ENCODE results near the gene GOPC.
"Not testable (repeated sequence)": the region's sequence is repeated elsewhere in the genome, so short reads cannot be mapped to it uniquely, and the experiment has no call there.

Gene GOPC

DNA sequence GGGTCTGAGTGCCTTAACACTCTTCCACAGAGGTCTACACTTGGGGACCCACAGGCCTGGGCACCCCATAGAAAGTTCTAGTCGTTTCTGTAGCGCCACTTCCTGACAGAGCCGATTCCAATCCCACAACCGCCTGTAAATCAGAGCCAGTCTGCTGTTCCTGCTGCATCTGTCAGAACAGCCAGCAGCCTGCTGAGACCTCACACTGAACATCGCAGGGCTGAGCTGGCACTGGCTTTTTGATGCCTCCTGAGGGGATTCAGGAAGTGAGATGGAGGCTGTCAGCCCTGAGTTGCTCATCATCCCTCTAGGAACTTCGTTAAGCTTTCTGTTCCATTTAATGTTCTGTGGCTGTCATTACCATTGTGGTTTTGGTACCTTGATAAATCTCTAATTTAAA lies 71.0 kb downstream of the GOPC start:
- H3K9me3 ChIP-seq (ENCODE audit: control insufficient read depth, low read length), result no peaks in the 10 kb centered on the region
- peak overlapping the region; percentile 55 for H3K9ac ChIP-seq (ENCODE audit: low read length)
- H3K36me3 ChIP-seq (ENCODE audit: control insufficient read depth, insufficient read depth, low read length, severe bottlenecking), result peaks cover 8% of the 10 kb centered on the region
- H3K4me3 ChIP-seq (ENCODE audit: low read length), result peak overlapping the region; percentile 59
- peaks cover 22% of the 10 kb centered on the region for H3K4me1 ChIP-seq (ENCODE audit: control insufficient read depth, insufficient read depth, low read length)
- no peaks in the 10 kb centered on the region for H3K27me3 ChIP-seq (replicated peaks; ENCODE audit: control insufficient read depth, insufficient read depth, low read length)
- peak; percentile 24 for DNase-seq (ENCODE audit: low read depth)

DNA sequence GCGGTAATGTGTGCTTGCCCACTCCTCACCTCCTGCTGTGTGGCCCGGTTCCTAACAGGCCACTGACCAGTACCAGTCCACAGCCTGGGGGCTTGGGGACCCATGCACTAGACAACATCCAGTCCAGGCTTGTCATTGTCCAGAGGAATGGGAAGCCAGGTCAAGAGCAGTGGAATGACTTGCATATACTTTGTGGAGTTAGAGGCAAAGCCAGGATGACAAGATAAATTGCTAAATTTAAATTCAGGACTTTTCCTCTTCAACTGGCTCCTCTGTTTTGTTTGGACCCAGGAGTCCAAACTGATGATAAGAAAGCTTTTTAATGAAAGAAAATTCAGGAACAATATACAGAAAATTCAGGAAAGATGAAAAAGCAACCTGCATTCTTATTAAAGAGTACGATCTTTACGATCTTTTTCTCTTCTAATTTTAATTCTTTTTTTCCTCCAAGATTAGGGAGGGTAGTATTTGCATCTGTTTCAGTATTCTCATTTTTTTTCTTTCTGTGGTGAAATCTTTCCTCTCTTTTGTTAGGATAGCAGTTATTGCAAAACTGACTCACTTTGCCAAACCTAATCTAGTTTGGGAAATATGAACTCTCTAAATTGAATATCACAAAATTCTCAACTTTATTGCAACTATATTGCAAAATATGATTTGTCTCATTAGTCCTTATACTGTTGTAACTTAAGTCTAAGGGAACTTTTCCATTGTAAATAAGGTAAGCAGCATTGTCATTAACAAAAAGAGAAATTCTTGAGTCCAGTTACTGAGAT lies 71.7 kb downstream of the GOPC start:
- H3K4me3 ChIP-seq (ENCODE audit: low read length), result peak overlapping the region; percentile 59
- H3K36me3 ChIP-seq (ENCODE audit: control insufficient read depth, insufficient read depth, low read length, severe bottlenecking), result peaks cover 11% of the 10 kb centered on the region
- H3K9me3 ChIP-seq (ENCODE audit: control insufficient read depth, low read length), result no peaks in the 10 kb centered on the region
- H3K4me1 ChIP-seq (ENCODE audit: control insufficient read depth, insufficient read depth, low read length), result peaks cover 22% of the 10 kb centered on the region
- peak overlapping the region; percentile 55 for H3K9ac ChIP-seq (ENCODE audit: low read length)
- peak; percentile 82 for DNase-seq (ENCODE audit: low read depth)
- no peaks in the 10 kb centered on the region for H3K27me3 ChIP-seq (replicated peaks; ENCODE audit: control insufficient read depth, insufficient read depth, low read length)

DNA sequence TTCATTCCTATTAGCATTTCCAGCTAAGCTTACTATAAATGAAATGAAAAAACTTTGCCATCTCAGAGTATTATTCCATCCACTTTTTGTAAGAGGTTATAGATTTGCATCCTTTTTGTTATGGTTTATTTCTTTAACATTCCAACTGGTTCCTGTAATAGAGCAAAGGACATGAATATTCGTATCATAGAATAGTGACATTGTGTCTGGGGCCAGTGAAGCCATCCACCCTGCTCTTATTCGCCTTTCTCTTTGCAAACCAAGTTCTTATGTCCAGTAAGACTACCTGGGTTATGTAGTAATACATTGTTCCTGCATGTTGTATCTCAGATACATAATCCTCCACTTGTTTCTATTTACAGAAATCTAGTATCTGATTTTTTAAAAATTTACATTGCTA lies 76.7 kb downstream of the GOPC start:
- H3K4me3 ChIP-seq (ENCODE audit: low read length), result no peak overlapping the region
- H3K27me3 ChIP-seq (replicated peaks; ENCODE audit: control insufficient read depth, insufficient read depth, low read length), result no peaks in the 10 kb centered on the region
- H3K9me3 ChIP-seq (ENCODE audit: control insufficient read depth, low read length), result no peaks in the 10 kb centered on the region
- peaks cover 7% of the 10 kb centered on the region for H3K4me1 ChIP-seq (ENCODE audit: control insufficient read depth, insufficient read depth, low read length)
- no peak for DNase-seq (ENCODE audit: low read depth)
- peaks cover 9% of the 10 kb centered on the region for H3K36me3 ChIP-seq (ENCODE audit: control insufficient read depth, insufficient read depth, low read length, severe bottlenecking)
- H3K9ac ChIP-seq (ENCODE audit: low read length), result no peak overlapping the region

DNA sequence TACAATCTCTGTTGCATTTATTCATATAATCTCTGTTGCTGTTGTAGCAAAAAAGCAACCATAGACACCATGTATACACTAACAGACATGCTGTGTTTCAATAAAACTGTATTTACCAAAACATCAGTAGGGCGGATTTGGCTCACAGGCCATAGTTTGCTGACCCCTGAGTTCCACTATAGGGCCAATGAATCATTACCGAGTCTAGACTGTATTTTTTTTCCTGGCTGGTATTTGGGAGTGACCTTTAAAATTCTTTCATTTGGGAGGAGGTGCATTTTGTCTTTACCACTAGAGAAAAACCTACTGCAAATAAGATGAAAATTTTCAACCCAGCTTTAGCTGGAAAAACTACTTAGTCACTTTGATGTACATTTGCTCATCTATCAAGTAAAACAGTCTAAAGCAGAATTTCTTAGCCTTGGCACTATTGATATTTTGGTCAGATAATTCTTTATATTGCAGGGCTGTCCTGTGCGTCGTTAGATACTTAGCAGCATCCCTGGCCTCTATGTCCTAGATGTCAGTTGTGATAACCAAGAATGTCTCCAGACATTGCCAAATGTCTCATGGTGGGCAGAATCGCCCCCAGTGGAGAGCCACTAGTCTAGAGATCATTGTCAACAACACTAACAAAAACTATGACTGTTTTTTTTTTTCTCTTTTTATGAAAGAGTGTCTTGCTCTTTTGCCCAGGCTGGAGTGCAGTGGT lies 80.4 kb downstream of the GOPC start:
- DNase-seq (ENCODE audit: low read depth), result peak; percentile 38
- H3K4me3 ChIP-seq (ENCODE audit: low read length), result no peak overlapping the region

DNA sequence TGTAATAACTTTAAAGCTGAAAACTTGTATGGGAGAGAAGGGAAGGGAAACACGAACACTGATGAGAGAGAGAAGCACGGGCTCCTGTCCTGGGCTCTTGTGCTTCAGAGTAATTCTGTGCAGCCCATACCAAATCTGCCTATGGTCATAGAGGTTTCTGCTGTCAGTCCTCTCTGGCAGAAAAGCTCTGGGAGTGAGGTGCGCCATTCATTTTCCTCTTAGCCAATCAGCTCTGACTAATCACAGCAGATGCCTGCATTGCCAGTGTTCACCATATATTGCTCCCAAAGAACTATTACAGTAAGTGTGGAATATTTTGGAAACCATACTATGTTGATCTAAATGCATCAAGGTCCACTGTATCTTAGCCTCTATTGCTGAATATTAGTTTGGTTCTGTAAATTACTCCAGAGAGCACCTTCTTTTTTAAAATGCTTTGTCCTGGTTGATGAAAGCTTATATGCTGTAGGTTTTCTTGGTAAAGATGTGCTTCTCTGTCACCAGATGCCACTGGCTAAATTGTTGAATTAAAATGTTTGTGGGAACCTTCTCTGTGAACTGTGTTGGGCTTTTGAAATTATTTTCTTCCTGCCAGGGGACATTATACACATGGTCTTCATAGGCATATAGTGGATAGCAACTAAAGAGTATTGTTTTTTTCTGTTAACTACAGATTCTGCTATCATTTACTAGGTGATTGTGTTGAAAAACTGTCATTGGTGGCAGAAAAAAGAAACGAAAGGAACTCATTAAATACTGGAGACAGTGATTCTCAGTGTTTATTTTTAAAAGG lies 81.5 kb downstream of the GOPC start:
- H3K9ac ChIP-seq (ENCODE audit: low read length), result no peak overlapping the region
- H3K27me3 ChIP-seq (replicated peaks; ENCODE audit: control insufficient read depth, insufficient read depth, low read length), result no peaks in the 10 kb centered on the region
- H3K4me1 ChIP-seq (ENCODE audit: control insufficient read depth, insufficient read depth, low read length), result no peaks in the 10 kb centered on the region
- H3K36me3 ChIP-seq (ENCODE audit: control insufficient read depth, insufficient read depth, low read length, severe bottlenecking), result peaks cover 7% of the 10 kb centered on the region
- H3K4me3 ChIP-seq (ENCODE audit: low read length), result no peak overlapping the region
- H3K9me3 ChIP-seq (ENCODE audit: control insufficient read depth, low read length), result no peaks in the 10 kb centered on the region
- no peak for DNase-seq (ENCODE audit: low read depth)

More for the DNA sequence above, 80.4 kb downstream of the GOPC start:
- Histone ChIP-seq H3K27me3 (replicated peaks; ENCODE audit: control insufficient read depth, insufficient read depth, low read length) (no peaks in the 10 kb centered on the region), H3K9ac (ENCODE audit: low read length) (no peak overlapping the region), H3K9me3 (ENCODE audit: control insufficient read depth, low read length) (no peaks in the 10 kb centered on the region), H3K36me3 (ENCODE audit: control insufficient read depth, insufficient read depth, low read length, severe bottlenecking) (peaks cover 9% of the 10 kb centered on the region), H3K4me1 (ENCODE audit: control insufficient read depth, insufficient read depth, low read length) (no peaks in the 10 kb centered on the region)

DNA sequence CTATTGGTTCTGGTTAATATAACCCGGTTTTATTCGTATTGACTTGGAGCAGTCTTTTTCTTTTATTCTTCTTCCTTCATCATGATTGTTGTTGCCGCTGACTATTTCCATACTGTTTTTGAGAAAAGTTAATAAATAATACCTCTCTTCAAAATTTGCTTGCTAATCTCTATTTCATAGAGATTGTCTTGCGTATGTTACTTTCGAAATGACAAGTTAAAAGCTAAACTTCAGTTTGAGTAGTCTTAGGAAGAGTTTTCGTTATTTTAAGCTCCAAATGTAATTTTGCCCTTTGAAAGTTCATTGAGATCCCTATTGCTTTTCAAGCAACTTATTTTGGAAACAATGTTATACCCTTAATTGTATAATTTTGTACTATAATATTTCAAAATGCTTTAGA lies 83.4 kb downstream of the GOPC start:
- no peaks in the 10 kb centered on the region for H3K9me3 ChIP-seq (ENCODE audit: control insufficient read depth, low read length)
- no peak overlapping the region for H3K9ac ChIP-seq (ENCODE audit: low read length)
- H3K36me3 ChIP-seq (ENCODE audit: control insufficient read depth, insufficient read depth, low read length, severe bottlenecking), result peaks cover 3% of the 10 kb centered on the region
- H3K27me3 ChIP-seq (replicated peaks; ENCODE audit: control insufficient read depth, insufficient read depth, low read length), result no peaks in the 10 kb centered on the region
- H3K4me1 ChIP-seq (ENCODE audit: control insufficient read depth, insufficient read depth, low read length), result no peaks in the 10 kb centered on the region
- no peak for DNase-seq (ENCODE audit: low read depth)
- no peak overlapping the region for H3K4me3 ChIP-seq (ENCODE audit: low read length)

DNA sequence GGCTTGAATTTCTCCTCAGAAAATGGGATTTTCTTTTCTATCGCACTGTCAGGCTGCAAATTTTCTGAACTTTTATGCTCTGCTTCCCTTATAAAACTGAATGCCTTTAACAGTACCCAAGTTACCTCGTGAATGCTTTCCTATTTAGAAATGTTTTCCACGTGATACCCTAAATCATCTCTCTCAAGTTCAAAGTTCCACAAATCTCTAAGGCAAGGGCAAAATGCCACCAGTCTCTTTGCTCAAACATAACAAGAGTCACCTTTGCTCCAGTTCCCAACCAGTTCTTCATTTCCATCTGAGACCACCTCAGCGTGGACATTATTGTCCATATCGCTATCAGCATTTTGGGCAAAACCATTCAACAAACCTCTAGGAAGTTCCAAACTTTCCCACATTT lies 84.3 kb downstream of the GOPC start:
- DNase-seq (ENCODE audit: low read depth); H3K4me3 ChIP-seq (ENCODE audit: low read length); H3K27me3 ChIP-seq (replicated peaks; ENCODE audit: control insufficient read depth, insufficient read depth, low read length); H3K9ac ChIP-seq (ENCODE audit: low read length); H3K36me3 ChIP-seq (ENCODE audit: control insufficient read depth, insufficient read depth, low read length, severe bottlenecking); H3K9me3 ChIP-seq (ENCODE audit: control insufficient read depth, low read length); H3K4me1 ChIP-seq (ENCODE audit: control insufficient read depth, insufficient read depth, low read length): not testable (repeated sequence)

DNA sequence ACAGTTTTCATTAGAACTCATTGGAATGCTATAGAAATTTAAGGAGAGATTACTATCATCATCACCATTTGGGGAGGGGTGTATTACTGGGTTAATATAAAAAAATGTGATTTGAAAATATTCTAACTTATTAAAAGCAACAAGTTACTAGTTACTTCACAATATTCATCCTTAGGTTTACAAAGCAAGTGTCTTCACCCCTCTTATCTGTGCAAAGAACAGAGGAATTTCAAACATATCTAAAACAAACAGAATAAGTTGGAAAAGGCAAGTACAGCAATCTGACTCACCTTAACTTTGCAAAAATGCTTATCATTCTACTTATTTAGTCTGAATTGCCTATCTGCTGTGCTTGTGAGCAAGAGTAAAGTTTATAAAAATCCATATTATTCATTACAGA lies 87.0 kb downstream of the GOPC start:
- Histone ChIP-seq H3K9ac (ENCODE audit: low read length) (no peak overlapping the region), H3K4me3 (ENCODE audit: low read length) (no peak overlapping the region), H3K36me3 (ENCODE audit: control insufficient read depth, insufficient read depth, low read length, severe bottlenecking) (no peaks in the 10 kb centered on the region), H3K9me3 (ENCODE audit: control insufficient read depth, low read length) (no peaks in the 10 kb centered on the region), H3K4me1 (ENCODE audit: control insufficient read depth, insufficient read depth, low read length) (no peaks in the 10 kb centered on the region), H3K27me3 (replicated peaks; ENCODE audit: control insufficient read depth, insufficient read depth, low read length) (no peaks in the 10 kb centered on the region)
- no peak for DNase-seq (ENCODE audit: low read depth)

DNA sequence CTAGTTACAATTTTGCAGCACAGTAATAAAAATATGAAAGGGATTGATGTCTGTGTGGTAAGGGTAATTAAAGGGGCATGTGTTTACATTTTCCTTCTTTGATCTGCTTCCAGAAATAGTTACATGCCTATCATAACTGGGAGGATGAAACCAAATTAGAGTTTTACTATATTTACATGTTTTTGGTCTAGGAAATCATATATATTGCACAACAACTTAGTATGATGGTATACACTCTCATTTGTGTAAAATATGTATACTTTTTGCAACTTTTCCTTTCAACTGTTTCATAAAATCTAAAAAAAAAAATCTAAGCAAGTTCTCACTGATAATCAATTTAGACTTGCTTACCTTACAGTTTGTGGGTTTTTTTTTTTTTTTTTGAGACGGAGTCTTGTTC lies 87.7 kb downstream of the GOPC start:
- Histone ChIP-seq H3K9me3 (ENCODE audit: control insufficient read depth, low read length) (no peaks in the 10 kb centered on the region), H3K4me1 (ENCODE audit: control insufficient read depth, insufficient read depth, low read length) (no peaks in the 10 kb centered on the region), H3K36me3 (ENCODE audit: control insufficient read depth, insufficient read depth, low read length, severe bottlenecking) (no peaks in the 10 kb centered on the region), H3K9ac (ENCODE audit: low read length) (no peak overlapping the region), H3K4me3 (ENCODE audit: low read length) (no peak overlapping the region), H3K27me3 (replicated peaks; ENCODE audit: control insufficient read depth, insufficient read depth, low read length) (no peaks in the 10 kb centered on the region)
- DNase-seq (ENCODE audit: low read depth), result no peak

DNA sequence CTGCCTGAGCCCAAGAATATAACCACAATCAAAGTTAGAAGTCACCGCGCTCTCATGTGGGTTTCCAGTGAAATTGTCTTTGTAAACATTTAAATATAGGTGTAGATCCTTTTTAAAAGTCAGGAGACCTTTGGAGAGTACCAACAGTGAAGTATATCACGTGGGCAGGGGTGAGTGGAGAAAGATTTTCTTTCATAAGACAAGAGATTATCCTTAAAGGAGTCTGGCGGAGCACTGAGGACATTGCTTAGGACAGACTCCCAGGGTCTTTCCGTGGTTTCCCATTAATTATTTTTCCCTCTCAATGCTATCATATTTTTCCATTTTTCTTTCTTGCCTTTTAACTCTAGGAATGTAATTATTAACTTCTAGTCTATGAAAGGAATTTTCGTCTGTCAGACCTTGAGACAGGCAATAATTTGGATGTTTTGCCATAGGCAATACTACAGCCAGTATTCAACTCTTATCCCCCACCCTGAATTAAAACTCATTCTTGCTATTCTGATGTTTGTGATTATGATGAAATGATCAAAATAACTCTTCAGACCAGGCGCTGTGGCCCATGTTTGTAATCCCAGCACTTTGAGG lies 88.4 kb downstream of the GOPC start:
- DNase-seq (ENCODE audit: low read depth), result no peak
- Histone ChIP-seq H3K9ac (ENCODE audit: low read length) (no peak overlapping the region), H3K36me3 (ENCODE audit: control insufficient read depth, insufficient read depth, low read length, severe bottlenecking) (no peaks in the 10 kb centered on the region), H3K4me1 (ENCODE audit: control insufficient read depth, insufficient read depth, low read length) (no peaks in the 10 kb centered on the region), H3K27me3 (replicated peaks; ENCODE audit: control insufficient read depth, insufficient read depth, low read length) (no peaks in the 10 kb centered on the region), H3K9me3 (ENCODE audit: control insufficient read depth, low read length) (no peaks in the 10 kb centered on the region), H3K4me3 (ENCODE audit: low read length) (no peak overlapping the region)

DNA sequence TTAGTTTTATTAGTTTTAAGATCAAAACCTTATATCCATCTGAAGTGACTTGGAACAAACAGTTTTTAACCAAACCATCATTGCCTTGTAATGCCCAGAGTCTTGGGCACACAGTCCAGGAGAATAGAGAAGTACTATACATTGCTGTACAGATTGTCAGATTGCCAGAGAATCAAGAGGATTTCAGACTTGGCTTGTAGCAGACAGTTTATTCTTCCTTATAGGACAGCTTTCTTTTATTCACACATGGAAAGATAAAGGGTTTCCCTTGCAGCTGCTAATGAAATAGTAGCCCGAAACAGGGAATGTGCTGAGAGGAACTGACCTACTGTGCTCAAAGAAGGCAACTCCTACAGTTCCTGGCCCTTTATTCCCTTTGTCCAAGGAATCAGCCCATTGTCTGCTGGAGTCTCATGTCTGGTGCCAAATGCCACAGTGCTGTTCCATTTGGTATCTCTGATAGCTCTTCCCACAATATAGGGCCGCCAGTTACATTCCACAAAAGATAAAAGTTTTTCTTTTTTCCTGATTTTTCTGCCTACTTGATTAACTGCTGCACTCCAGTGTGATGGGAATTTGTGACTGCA lies 89.2 kb downstream of the GOPC start:
- H3K4me1 ChIP-seq (ENCODE audit: control insufficient read depth, insufficient read depth, low read length), result no peaks in the 10 kb centered on the region
- no peaks in the 10 kb centered on the region for H3K27me3 ChIP-seq (replicated peaks; ENCODE audit: control insufficient read depth, insufficient read depth, low read length)
- H3K4me3 ChIP-seq (ENCODE audit: low read length), result no peak overlapping the region
- no peaks in the 10 kb centered on the region for H3K9me3 ChIP-seq (ENCODE audit: control insufficient read depth, low read length)
- DNase-seq (ENCODE audit: low read depth), result no peak
- H3K36me3 ChIP-seq (ENCODE audit: control insufficient read depth, insufficient read depth, low read length, severe bottlenecking), result no peaks in the 10 kb centered on the region
- no peak overlapping the region for H3K9ac ChIP-seq (ENCODE audit: low read length)
